ENCODE data around the gene SLC4A4. TPM values are rescaled to one million over a fixed set of nuclear protein-coding genes. Genes with fewer than 3 reads are reported as not detected.

SLC4A4 gene
- total and polyA plus RNA-seq, 4 donors: 3.0 to 36.7 (median 8.2) TPM

DNA sequence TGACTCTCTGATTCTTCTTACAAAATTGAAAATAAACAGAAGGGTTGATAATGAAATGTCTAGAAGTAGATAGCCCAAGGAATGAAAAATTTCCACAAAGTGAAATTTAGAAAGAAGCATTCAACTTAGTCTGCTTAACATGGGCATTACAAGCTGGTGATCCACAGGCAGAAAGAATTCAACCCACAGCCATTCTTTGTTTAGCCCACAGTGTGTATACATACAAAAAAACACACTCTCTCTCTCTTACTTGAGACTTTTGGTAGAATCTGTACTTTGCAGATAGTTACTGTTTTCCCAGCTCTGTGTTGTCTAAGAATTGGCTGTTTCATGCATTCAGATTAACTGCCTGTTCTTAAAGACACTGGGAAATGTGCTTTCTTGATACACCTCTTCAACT, 159.8 kb downstream of the SLC4A4 start:
- Histone ChIP-seq H3K9me3 (ENCODE audit: control insufficient read depth in 4 of 4, low read length in 3 of 4) (no peaks in the 10 kb centered on the region), H3K27me3 (ENCODE audit: control insufficient read depth in 4 of 4, insufficient read depth in 4 of 4, low read length in 3 of 4) (no peaks in the 10 kb centered on the region), H3K9ac (ENCODE audit: low read depth in 1 of 2, low read length in 2 of 2) (no peak overlapping the region), H3K36me3 (ENCODE audit: control insufficient read depth in 4 of 4, insufficient read depth in 3 of 4, low read depth in 1 of 4, low read length in 3 of 4) (no peaks in the 10 kb centered on the region), H3K27ac (ENCODE audit: low read depth in 1 of 2, low read length in 2 of 2) (no peak overlapping the region), H3K4me1 (ENCODE audit: control insufficient read depth in 4 of 4, insufficient read depth in 4 of 4, low read length in 3 of 4) (no peaks in the 10 kb centered on the region), H3K4me3 (ENCODE audit: low read depth in 1 of 3, low read length in 3 of 3) (no peak overlapping the region)
- no peak for DNase-seq (ENCODE audit: low spot score)
- TF ChIP-seq TAF1 (conservative IDR thresholded peaks at IDR 0.05) (no peak), HNF4A (conservative IDR thresholded peaks at IDR 0.05) (no peak), NR2F2 (IDR thresholded peaks at IDR 0.05) (no peak), EGR1 (IDR thresholded peaks at IDR 0.05; ENCODE audit: low read depth in 2 of 2) (no peak), JUND (IDR thresholded peaks at IDR 0.05) (no peak)
- TF ChIP-seq, protein P1, sequence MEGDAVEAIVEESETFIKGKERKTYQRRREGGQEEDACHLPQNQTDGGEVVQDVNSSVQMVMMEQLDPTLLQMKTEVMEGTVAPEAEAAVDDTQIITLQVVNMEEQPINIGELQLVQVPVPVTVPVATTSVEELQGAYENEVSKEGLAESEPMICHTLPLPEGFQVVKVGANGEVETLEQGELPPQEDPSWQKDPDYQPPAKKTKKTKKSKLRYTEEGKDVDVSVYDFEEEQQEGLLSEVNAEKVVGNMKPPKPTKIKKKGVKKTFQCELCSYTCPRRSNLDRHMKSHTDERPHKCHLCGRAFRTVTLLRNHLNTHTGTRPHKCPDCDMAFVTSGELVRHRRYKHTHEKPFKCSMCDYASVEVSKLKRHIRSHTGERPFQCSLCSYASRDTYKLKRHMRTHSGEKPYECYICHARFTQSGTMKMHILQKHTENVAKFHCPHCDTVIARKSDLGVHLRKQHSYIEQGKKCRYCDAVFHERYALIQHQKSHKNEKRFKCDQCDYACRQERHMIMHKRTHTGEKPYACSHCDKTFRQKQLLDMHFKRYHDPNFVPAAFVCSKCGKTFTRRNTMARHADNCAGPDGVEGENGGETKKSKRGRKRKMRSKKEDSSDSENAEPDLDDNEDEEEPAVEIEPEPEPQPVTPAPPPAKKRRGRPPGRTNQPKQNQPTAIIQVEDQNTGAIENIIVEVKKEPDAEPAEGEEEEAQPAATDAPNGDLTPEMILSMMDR (IDR thresholded peaks at IDR 0.05; ENCODE audit: low read depth, low read length, missing input control): no peak
- TF ChIP-seq, protein P2, sequence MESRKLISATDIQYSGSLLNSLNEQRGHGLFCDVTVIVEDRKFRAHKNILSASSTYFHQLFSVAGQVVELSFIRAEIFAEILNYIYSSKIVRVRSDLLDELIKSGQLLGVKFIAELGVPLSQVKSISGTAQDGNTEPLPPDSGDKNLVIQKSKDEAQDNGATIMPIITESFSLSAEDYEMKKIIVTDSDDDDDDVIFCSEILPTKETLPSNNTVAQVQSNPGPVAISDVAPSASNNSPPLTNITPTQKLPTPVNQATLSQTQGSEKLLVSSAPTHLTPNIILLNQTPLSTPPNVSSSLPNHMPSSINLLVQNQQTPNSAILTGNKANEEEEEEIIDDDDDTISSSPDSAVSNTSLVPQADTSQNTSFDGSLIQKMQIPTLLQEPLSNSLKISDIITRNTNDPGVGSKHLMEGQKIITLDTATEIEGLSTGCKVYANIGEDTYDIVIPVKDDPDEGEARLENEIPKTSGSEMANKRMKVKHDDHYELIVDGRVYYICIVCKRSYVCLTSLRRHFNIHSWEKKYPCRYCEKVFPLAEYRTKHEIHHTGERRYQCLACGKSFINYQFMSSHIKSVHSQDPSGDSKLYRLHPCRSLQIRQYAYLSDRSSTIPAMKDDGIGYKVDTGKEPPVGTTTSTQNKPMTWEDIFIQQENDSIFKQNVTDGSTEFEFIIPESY (IDR thresholded peaks at IDR 0.05): no peak

DNA sequence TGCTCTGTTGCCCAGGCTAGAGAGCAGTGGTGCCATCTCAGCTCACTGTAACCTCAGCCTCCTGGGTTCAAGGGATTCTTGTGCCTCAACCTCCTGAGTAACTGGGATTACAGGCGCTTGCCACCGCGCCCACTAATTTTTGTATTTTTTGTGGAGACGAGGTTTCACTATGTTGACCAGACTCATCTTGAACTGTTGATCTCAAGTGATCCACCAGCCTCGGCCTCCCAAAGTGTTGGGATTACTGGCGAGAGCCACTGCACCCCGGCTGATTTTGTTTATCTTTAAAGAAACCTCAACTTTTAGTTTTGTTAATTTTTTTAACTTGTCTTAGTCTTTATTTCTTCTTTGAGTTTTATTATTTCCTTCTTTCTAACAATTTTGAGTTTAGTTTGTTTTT, 163.2 kb downstream of the SLC4A4 start:
- TF ChIP-seq HNF4G (IDR thresholded peaks at IDR 0.05) (no peak), NR2F2 (IDR thresholded peaks at IDR 0.05) (no peak), TAF1 (conservative IDR thresholded peaks at IDR 0.05) (no peak), EGR1 (IDR thresholded peaks at IDR 0.05; ENCODE audit: low read depth in 2 of 2) (no peak)
- TF ChIP-seq, protein P3, sequence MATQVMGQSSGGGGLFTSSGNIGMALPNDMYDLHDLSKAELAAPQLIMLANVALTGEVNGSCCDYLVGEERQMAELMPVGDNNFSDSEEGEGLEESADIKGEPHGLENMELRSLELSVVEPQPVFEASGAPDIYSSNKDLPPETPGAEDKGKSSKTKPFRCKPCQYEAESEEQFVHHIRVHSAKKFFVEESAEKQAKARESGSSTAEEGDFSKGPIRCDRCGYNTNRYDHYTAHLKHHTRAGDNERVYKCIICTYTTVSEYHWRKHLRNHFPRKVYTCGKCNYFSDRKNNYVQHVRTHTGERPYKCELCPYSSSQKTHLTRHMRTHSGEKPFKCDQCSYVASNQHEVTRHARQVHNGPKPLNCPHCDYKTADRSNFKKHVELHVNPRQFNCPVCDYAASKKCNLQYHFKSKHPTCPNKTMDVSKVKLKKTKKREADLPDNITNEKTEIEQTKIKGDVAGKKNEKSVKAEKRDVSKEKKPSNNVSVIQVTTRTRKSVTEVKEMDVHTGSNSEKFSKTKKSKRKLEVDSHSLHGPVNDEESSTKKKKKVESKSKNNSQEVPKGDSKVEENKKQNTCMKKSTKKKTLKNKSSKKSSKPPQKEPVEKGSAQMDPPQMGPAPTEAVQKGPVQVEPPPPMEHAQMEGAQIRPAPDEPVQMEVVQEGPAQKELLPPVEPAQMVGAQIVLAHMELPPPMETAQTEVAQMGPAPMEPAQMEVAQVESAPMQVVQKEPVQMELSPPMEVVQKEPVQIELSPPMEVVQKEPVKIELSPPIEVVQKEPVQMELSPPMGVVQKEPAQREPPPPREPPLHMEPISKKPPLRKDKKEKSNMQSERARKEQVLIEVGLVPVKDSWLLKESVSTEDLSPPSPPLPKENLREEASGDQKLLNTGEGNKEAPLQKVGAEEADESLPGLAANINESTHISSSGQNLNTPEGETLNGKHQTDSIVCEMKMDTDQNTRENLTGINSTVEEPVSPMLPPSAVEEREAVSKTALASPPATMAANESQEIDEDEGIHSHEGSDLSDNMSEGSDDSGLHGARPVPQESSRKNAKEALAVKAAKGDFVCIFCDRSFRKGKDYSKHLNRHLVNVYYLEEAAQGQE (IDR thresholded peaks at IDR 0.05): no peak
- TF ChIP-seq, protein P4, sequence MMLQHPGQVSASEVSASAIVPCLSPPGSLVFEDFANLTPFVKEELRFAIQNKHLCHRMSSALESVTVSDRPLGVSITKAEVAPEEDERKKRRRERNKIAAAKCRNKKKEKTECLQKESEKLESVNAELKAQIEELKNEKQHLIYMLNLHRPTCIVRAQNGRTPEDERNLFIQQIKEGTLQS (IDR thresholded peaks at IDR 0.05): no peak
- Histone ChIP-seq H3K36me3 (ENCODE audit: control insufficient read depth in 4 of 4, insufficient read depth in 3 of 4, low read depth in 1 of 4, low read length in 3 of 4) (no peaks in the 10 kb centered on the region), H3K4me3 (ENCODE audit: low read depth in 1 of 3, low read length in 3 of 3) (no peak overlapping the region), H3K9ac (ENCODE audit: low read depth in 1 of 2, low read length in 2 of 2) (no peak overlapping the region), H3K9me3 (ENCODE audit: control insufficient read depth in 4 of 4, low read length in 3 of 4) (no peaks in the 10 kb centered on the region), H3K27ac (ENCODE audit: low read depth in 1 of 2, low read length in 2 of 2) (no peak overlapping the region), H3K4me1 (ENCODE audit: control insufficient read depth in 4 of 4, insufficient read depth in 4 of 4, low read length in 3 of 4) (no peaks in the 10 kb centered on the region), H3K27me3 (ENCODE audit: control insufficient read depth in 4 of 4, insufficient read depth in 4 of 4, low read length in 3 of 4) (no peaks in the 10 kb centered on the region)
- 96% methylated on average over 7 of the region's 7 CpGs for WGBS
- DNase-seq (ENCODE audit: low spot score): no peak

Measured in liver (tissue), 9 donors.